GM19467 (cell line): Measurements from ENCODE around the gene ZNF664.
"Not testable (repeated sequence)": the region's sequence is repeated elsewhere in the genome, so short reads cannot be mapped to it uniquely, and the experiment has no call there.

Source experiments
- ATAC-seq: cut with Tn5 transposase; IDR thresholded peaks from one replicate; pipeline ENCODE4 v1.9.1; 2021; ENCODE audit warnings: mild to moderate bottlenecking, moderate library complexity; ENCODE audit not compliant: unreplicated experiment

ZNF664 gene

GRCh38 chr12:123941000-123941399, 32.0 kb upstream of the ZNF664 start:
- ATAC-seq, result no peak

GRCh38 chr12:123941624-123942237, 31.3 kb upstream of the ZNF664 start:
- no peak for ATAC-seq

GRCh38 chr12:123942238-123942653, 30.8 kb upstream of the ZNF664 start:
- no peak for ATAC-seq

GRCh38 chr12:123942911-123943648, 29.9 kb upstream of the ZNF664 start:
- ATAC-seq, result no peak

- ATAC-seq, result no peak
Observed at GRCh38 chr12:123943816-123944215, 29.2 kb upstream of the ZNF664 start.

- ATAC-seq, result no peak
Observed at GRCh38 chr12:123944696-123945095, 28.3 kb upstream of the ZNF664 start.

- ATAC-seq, result no peak
Observed at GRCh38 chr12:123945287-123946151, 27.5 kb upstream of the ZNF664 start.

GRCh38 chr12:123946152-123946515, 26.9 kb upstream of the ZNF664 start:
- no peak for ATAC-seq

GRCh38 chr12:123946516-123947505, 26.2 kb upstream of the ZNF664 start:
- ATAC-seq, result not testable (repeated sequence)

- not testable (repeated sequence) for ATAC-seq
Observed at GRCh38 chr12:123947531-123947930, 25.5 kb upstream of the ZNF664 start.

GRCh38 chr12:123948401-123948795, 24.6 kb upstream of the ZNF664 start:
- no peak for ATAC-seq

- ATAC-seq, result no peak
Observed at GRCh38 chr12:123948796-123949769, 23.9 kb upstream of the ZNF664 start.

GRCh38 chr12:123949770-123950165, 23.2 kb upstream of the ZNF664 start:
- no peak for ATAC-seq

GRCh38 chr12:123950476-123951349, 22.3 kb upstream of the ZNF664 start:
- no peak for ATAC-seq

GRCh38 chr12:123951467-123951866, 21.5 kb upstream of the ZNF664 start:
- no peak for ATAC-seq

GRCh38 chr12:123952037-123952436, 21.0 kb upstream of the ZNF664 start:
- no peak for ATAC-seq

- ATAC-seq, result no peak
Observed at GRCh38 chr12:123954647-123955350, 18.2 kb upstream of the ZNF664 start.

- ATAC-seq, result no peak
Observed at GRCh38 chr12:123956249-123956648, 16.8 kb upstream of the ZNF664 start.
